ENCODE results near the gene ERI3. TPM values are rescaled to one million over a fixed set of nuclear protein-coding genes. Genes with fewer than 3 reads are reported as not detected.

The ERI3 gene
- total and polyA plus RNA-seq, 2 of the 13 experiments (the other 11 are each of a cell fraction or from before 2014, with no cell fraction given): 35.6 to 35.9 TPM

GRCh38 chr1:44283524-44284173, 71.4 kb downstream of the ERI3 start (continued):
- TF ChIP-seq ZNF766 (CRISPR knock-in tag; IDR thresholded peaks at IDR 0.05; ENCODE audit: borderline replicate concordance) (peak; percentile 25; the same call in 1 of the 2 replicates), KAT2B (IDR thresholded peaks at IDR 0.05; ENCODE audit: borderline replicate concordance, low read depth, low read length) (no peak), TARDBP (CRISPR knock-in tag; IDR thresholded peaks at IDR 0.05) (peak; percentile 98), ZNF614 (CRISPR knock-in tag; IDR thresholded peaks at IDR 0.05; ENCODE audit: borderline replicate concordance) (peak; percentile 95), ZSCAN31 (CRISPR knock-in tag; IDR thresholded peaks at IDR 0.05; ENCODE audit: low read depth) (0 out of 2 replicates have a peak, but pooled peaks have one; percentile 19), ZNF7 (CRISPR knock-in tag; IDR thresholded peaks at IDR 0.05) (no peak), ATF5 (CRISPR knock-in tag; IDR thresholded peaks at IDR 0.05; ENCODE audit: low read depth) (no peak), GLI4 (CRISPR knock-in tag; IDR thresholded peaks at IDR 0.05; ENCODE audit: borderline replicate concordance) (no peak), IRF2 (CRISPR knock-in tag; IDR thresholded peaks at IDR 0.05) (peak; percentile 93), ZNF430 (CRISPR knock-in tag; IDR thresholded peaks at IDR 0.05) (peak; percentile 92; the same call in 1 of the 2 replicates), ATF3 (CRISPR knock-in tag; IDR thresholded peaks at IDR 0.05) (peak; percentile 98), RARA (CRISPR knock-in tag; IDR thresholded peaks at IDR 0.05) (peak; percentile 98), ATF6 (CRISPR knock-in tag; conservative IDR thresholded peaks at IDR 0.05) (0 out of 2 replicates have a peak, but pooled peaks have one; percentile 44), MXD3 (CRISPR knock-in tag; IDR thresholded peaks at IDR 0.05) (no peak), IKZF4 (CRISPR knock-in tag; IDR thresholded peaks at IDR 0.05; ENCODE audit: borderline replicate concordance, low read depth, not compliant biosample characterization) (no peak), ZNF784 (CRISPR knock-in tag; IDR thresholded peaks at IDR 0.05; ENCODE audit: borderline replicate concordance) (0 out of 2 replicates have a peak, but pooled peaks have one; percentile 13), PATZ1 (CRISPR knock-in tag; IDR thresholded peaks at IDR 0.05) (peak; percentile 97)
- TF ChIP-seq, protein P1, sequence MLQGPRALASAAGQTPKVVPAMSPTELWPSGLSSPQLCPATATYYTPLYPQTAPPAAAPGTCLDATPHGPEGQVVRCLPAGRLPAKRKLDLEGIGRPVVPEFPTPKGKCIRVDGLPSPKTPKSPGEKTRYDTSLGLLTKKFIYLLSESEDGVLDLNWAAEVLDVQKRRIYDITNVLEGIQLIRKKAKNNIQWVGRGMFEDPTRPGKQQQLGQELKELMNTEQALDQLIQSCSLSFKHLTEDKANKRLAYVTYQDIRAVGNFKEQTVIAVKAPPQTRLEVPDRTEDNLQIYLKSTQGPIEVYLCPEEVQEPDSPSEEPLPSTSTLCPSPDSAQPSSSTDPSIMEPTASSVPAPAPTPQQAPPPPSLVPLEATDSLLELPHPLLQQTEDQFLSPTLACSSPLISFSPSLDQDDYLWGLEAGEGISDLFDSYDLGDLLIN (CRISPR knock-in tag; IDR thresholded peaks at IDR 0.05; ENCODE audit: borderline replicate concordance): no peak
